CD4-positive, alpha-beta T cell (primary cell): ENCODE results near the gene POLR1E. TPM values are rescaled to one million over a fixed set of nuclear protein-coding genes. Genes with fewer than 3 reads are reported as not detected.

ENCODE experiments used
- ATAC-seq: fragments of 200-7000 bp; cut with Tn5 transposase; one replicate; pipeline ENCODE4 v1.10.0; 2022; ENCODE audit warnings: mild to moderate bottlenecking; ENCODE audit not compliant: poor library complexity
- CTCF ChIA-PET: fragments of 350-600 bp; sonication (Branson Sonifier 250); formaldehyde crosslinking; loops from one replicate; lab custom pipeline; 2021; ENCODE audit warnings: antibody characterized with exemption, inconsistent platforms; lab: Charles Lee
- POLR2A ChIA-PET: fragments of 350-600 bp; sonication (Branson Sonifier 250); formaldehyde crosslinking; loops from one replicate; lab custom pipeline; 2021; ENCODE audit warnings: antibody characterized with exemption, inconsistent platforms; lab: Charles Lee
- DNase-seq, 14 experiments: peaks; one replicate each; pipeline ENCODE4 v3.0.0-alpha.2; 2013 to 2020; ENCODE audit warnings: mixed read lengths in 2 of 14
- H3K27ac ChIP-seq, 2 donors: one replicate each; pipeline versions ENCODE4 v1.5.1 to v1.7.0; 2013; ENCODE audit warnings: low read length in 2 of 2, low read depth in 1 of 2, mild to moderate bottlenecking in 1 of 2
- H3K27me3 ChIP-seq, 2 experiments: 1 replicate in 1 of 2; 2 replicates in 1 of 2; pipeline versions ENCODE4 v1.6.1 to v1.7.0; 2013; ENCODE audit warnings: low read length in 2 of 2, control low read depth in 1 of 2, mild to moderate bottlenecking in 1 of 2, moderate library complexity in 1 of 2; ENCODE audit not compliant: insufficient read depth in 2 of 2, control insufficient read depth in 1 of 2
- H3K36me3 ChIP-seq: one replicate; pipeline ENCODE4 v1.6.1; 2013; ENCODE audit warnings: low read length, control low read depth; ENCODE audit not compliant: insufficient read depth
- H3K4me1 ChIP-seq: one replicate; pipeline ENCODE4 v1.6.1; 2013; ENCODE audit warnings: low read length, control low read depth; ENCODE audit not compliant: insufficient read depth
- H3K4me3 ChIP-seq: one replicate; pipeline ENCODE4 v1.5.1; 2013; ENCODE audit warnings: mild to moderate bottlenecking, low read length, moderate library complexity
- H3K9me3 ChIP-seq, 2 experiments: 1 replicate in 1 of 2; 2 replicates in 1 of 2; pipeline versions ENCODE4 v1.6.1 to v1.7.0; 2013; ENCODE audit warnings: low read length in 2 of 2, mild to moderate bottlenecking in 2 of 2, control low read depth in 1 of 2, moderate library complexity in 1 of 2; ENCODE audit not compliant: control insufficient read depth in 1 of 2, insufficient read depth in 1 of 2
- H3K27ac Mint-ChIP-seq: one replicate; pipeline ENCODE4 v1.8.0; 2020; ENCODE audit warnings: mixed read lengths
- H3K27me3 Mint-ChIP-seq: one replicate; pipeline ENCODE4 v1.8.0; 2021; ENCODE audit warnings: mixed read lengths
- H3K36me3 Mint-ChIP-seq: one replicate; pipeline ENCODE4 v1.8.0; 2021; ENCODE audit warnings: low read depth, mixed read lengths
- H3K4me1 Mint-ChIP-seq: one replicate; pipeline ENCODE4 v1.8.0; 2021; ENCODE audit warnings: low read depth, mixed read lengths
- H3K4me3 Mint-ChIP-seq: one replicate; pipeline ENCODE4 v1.8.0; 2020; ENCODE audit warnings: mild to moderate bottlenecking, mixed read lengths
- H3K9me3 Mint-ChIP-seq: one replicate; pipeline ENCODE4 v1.8.0; 2020; ENCODE audit warnings: mixed read lengths
- CTCF ChIP-seq: fragments of 200-600 bp; IDR thresholded peaks from one replicate; pipeline ENCODE4 v1.8.0; 2022; ENCODE audit warnings: antibody characterized with exemption, mild to moderate bottlenecking
- intact Hi-C, 2 experiments: fragments of 100-400 bp; cut with DNase I in 1 of 2; cut with micrococcal nuclease in 1 of 2; formaldehyde crosslinking; loops; one replicate each; pipeline versions ENCODE4 v1.15.1 to v1.9.0; 2023 to 2025; cut with DNase I, micrococcal nuclease
- total RNA-seq, 174 experiments: library from RNA in 2 of 174; stranded (reverse) in 2 of 174; gene quantifications; one replicate each; pipeline ENCODE4 v1.2.3 and lab custom pipeline; 2021 to 2026

POLR1E gene
- total RNA-seq, 2 experiments from 2014 or later: 28.9 to 29.7 TPM

DNA sequence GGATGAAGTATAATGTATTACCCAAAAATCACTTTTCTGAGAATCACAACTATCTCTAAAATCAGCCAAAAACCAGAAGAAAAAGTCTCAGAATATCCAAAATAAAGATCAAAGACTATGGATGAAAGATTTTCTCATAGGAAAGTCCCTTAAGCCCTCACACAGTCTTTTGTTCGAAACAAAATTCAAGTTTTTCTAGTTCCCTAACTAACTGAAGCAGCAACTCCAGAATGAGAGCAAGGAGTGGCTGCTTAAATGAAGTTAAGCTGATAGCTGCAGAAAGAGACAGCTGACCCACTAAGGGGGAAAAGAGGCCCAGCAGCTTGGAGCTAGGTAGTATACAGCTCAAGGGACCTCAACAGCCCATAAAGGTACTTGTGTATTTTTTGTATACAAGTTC is 28.9 kb upstream of the POLR1E start:
- no peak overlapping the region for H3K4me3 ChIP-seq
- H3K36me3 Mint-ChIP-seq: peaks cover 5% of the 10 kb centered on the region
- ChIA-PET CTCF (no interaction called here), POLR2A (interaction anchor here (0.8 to 1.0 kb wide), 2 partner anchors 9 to 34 kb away, joined by 3 to 4 read pairs; partner anchors contain the start of gene GRHPR)
- ATAC-seq (no peak), DNase-seq (peak in 1 of 14 experiments; percentile 14)
- intact Hi-C loops: no loop called here
- no peaks in the 10 kb centered on the region for H3K27me3 Mint-ChIP-seq
- H3K4me3 Mint-ChIP-seq: no peak overlapping the region
- H3K9me3 ChIP-seq: no peaks in the 10 kb centered on the region
- TF ChIP-seq CTCF: no peak
- no peak overlapping the region for H3K27ac ChIP-seq
- peaks cover 14% of the 10 kb centered on the region for H3K4me1 ChIP-seq
- H3K36me3 ChIP-seq: no peaks in the 10 kb centered on the region
- H3K27me3 ChIP-seq: no peaks in the 10 kb centered on the region
- no peaks in the 10 kb centered on the region for H3K9me3 Mint-ChIP-seq
- peak overlapping the region; percentile 66 for H3K27ac Mint-ChIP-seq
- peaks cover 70% of the 10 kb centered on the region for H3K4me1 Mint-ChIP-seq

DNA sequence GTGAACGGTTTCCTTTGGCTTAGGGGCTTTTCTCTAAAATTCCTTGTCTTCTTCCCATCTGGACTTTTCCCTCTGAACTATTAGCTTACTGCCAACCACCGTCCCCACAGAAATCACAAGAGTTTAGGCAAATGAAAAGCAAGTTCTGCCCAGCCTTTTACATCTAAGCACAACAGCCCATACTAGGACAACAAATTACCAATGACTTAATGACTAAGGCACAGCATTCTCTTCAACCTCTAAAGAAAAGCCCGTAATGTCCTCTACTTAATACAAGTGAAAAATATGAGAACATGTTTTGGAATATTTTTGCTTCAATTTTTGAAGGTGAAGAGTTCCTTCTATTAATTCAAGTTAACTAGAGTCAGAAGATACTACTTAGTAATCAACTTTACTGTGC is 21.7 kb upstream of the POLR1E start:
- Mint-ChIP-seq H3K36me3 (peaks cover 20% of the 10 kb centered on the region), H3K27ac (peak overlapping the region; percentile 92), H3K4me3 (peak overlapping the region; percentile 91), H3K9me3 (no peaks in the 10 kb centered on the region), H3K27me3 (no peaks in the 10 kb centered on the region), H3K4me1 (peaks cover 40% of the 10 kb centered on the region)
- no peaks in the 10 kb centered on the region for H3K36me3 ChIP-seq
- no peak for DNase-seq
- no peak for TF ChIP-seq CTCF
- no peaks in the 10 kb centered on the region for H3K27me3 ChIP-seq
- no peak overlapping the region for H3K27ac ChIP-seq
- H3K4me3 ChIP-seq: peak overlapping the region; percentile 96
- no peak for ATAC-seq
- intact Hi-C loops: loop anchor here in 1 of 2 experiments (2.0 to 10.0 kb wide), 5 partner anchors 41 to 889 kb away; partner anchors contain the start of genes GRHPR and MELK
- H3K9me3 ChIP-seq: no peaks in the 10 kb centered on the region
- ChIA-PET CTCF (interaction anchor here (1.2 kb wide), 1 partner anchor 22 kb away, joined by 3 read pairs; no protein-coding TSS in a partner anchor), POLR2A (interaction anchor here (0.6 to 2.4 kb wide), 5 partner anchors 21 to 344 kb away, joined by 3 to 22 read pairs (median 4); partner anchors contain the start of genes GRHPR, POLR1E and ZCCHC7)
- H3K4me1 ChIP-seq: peaks cover 32% of the 10 kb centered on the region

- intact Hi-C loops: loop anchor here (1.0 to 10.0 kb wide), 10 partner anchors 21 to 1067 kb away; partner anchors contain the start of genes GRHPR (in 2 of the 2), MELK (in 1 of the 2), POLR1E (in 1 of the 2) and TOMM5 (in 1 of the 2)
- peaks cover 32% of the 10 kb centered on the region for H3K4me1 ChIP-seq
- Mint-ChIP-seq H3K4me3 (peak overlapping the region; percentile 91), H3K27me3 (no peaks in the 10 kb centered on the region), H3K36me3 (peaks cover 20% of the 10 kb centered on the region), H3K4me1 (peaks cover 40% of the 10 kb centered on the region), H3K27ac (peak overlapping the region; percentile 92), H3K9me3 (no peaks in the 10 kb centered on the region)
- DNase-seq (peak in 13 of 14 experiments; percentile 30 to 88 (median 57)), ATAC-seq (peak; percentile 49)
- ChIA-PET CTCF (interaction anchor here (1.2 kb wide), 1 partner anchor 22 kb away, joined by 3 read pairs; no protein-coding TSS in a partner anchor), POLR2A (interaction anchor here (0.5 to 2.5 kb wide), 9 partner anchors 21 to 345 kb away, joined by 3 to 52 read pairs (median 5); partner anchors contain the start of genes GRHPR, POLR1E, TOMM5 and ZCCHC7)
- H3K4me3 ChIP-seq: peak overlapping the region; percentile 96
- H3K36me3 ChIP-seq: no peaks in the 10 kb centered on the region
- H3K27me3 ChIP-seq: no peaks in the 10 kb centered on the region
- peak overlapping the region; percentile 90 to 95 for H3K27ac ChIP-seq
- no peaks in the 10 kb centered on the region for H3K9me3 ChIP-seq
- TF ChIP-seq CTCF: no peak
Measured at GRCh38 chr9:37464426-37465248, 21.1 kb upstream of the POLR1E start.
